GM18508 (cell line): ENCODE measurements around the gene COX6A2.

Experiments
- ATAC-seq: cut with Tn5 transposase; IDR thresholded peaks from one replicate; pipeline ENCODE4 v1.9.1; 2021; ENCODE audit warnings: moderate number of reproducible peaks; ENCODE audit not compliant: insufficient read depth, unreplicated experiment

Gene COX6A2

GRCh38 chr16:31412750-31413149 lies 15.4 kb downstream of the COX6A2 start:
- ATAC-seq: no peak

DNA sequence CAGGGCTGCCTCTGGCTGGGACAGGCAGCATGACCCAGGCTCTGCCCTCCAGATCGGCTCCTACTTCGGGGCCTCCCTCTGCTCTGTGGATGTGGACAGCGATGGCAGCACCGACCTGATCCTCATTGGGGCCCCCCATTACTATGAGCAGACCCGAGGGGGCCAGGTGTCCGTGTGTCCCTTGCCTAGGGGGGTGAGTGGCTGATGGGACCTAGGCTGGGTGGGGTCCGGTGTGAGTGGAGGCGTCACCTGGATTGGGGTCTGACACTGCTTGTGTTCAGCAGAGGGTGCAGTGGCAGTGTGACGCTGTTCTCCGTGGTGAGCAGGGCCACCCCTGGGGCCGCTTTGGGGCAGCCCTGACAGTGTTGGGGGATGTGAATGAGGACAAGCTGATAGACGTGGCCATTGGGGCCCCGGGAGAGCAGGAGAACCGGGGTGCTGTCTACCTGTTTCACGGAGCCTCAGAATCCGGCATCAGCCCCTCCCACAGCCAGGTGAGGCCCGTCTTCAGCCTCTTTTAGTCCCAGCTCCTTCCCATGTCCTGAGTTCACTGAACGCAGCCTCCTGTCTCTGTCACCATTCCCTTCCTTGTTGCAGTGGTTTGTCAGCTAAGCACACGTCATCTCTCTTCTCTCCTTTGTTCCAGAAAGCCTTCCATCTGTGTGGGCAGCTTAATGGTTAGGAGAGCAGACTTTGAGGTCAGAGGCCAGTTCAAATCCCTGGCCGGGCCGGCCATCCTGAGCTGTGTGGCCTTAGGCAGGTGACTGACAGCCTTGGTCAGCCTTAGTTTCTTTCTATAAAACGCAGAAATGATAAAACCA lies 16.9 kb downstream of the COX6A2 start:
- ATAC-seq: no peak

DNA sequence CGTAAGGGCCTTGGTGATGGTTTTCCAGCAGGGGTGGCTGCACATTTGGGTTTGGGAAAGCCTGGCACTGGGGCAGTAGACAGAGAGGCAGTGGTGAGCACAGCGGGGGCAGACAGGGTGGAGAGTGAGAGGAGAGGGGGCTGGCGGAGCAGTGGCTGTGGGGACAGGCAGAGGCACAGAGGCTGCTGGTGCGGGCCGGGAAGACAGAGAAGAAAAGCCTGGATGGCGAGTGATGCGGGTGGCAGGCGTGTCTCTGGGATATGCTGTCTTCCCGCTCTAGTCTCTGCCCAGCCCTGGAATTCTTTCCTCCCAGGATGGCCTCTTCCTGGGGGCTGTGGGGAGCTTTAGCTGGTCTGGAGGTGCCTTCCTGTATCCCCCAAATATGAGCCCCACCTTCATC lies 18.1 kb downstream of the COX6A2 start:
- ATAC-seq: no peak

- ATAC-seq: no peak
Measured at GRCh38 chr16:31409433-31409832, 18.7 kb downstream of the COX6A2 start.

DNA sequence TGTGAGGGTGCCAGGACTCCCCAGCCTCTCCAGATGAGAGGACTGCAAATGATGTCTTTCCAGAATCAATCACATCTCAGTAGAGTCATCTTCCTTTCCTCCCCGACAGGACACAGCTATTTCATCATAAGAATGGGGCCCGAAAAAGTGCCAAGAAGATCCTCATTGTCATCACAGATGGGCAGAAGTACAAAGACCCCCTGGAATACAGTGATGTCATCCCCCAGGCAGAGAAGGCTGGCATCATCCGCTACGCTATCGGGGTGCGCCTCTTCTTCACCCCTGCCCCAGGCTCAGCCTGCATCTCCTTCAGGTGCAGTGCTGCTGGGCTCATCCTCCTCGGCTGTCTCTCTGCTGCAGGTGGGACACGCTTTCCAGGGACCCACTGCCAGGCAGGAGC lies 20.8 kb downstream of the COX6A2 start:
- no peak for ATAC-seq

- ATAC-seq: no peak
Measured at GRCh38 chr16:31404353-31405064, 23.7 kb downstream of the COX6A2 start.

GRCh38 chr16:31403590-31404352 lies 24.4 kb downstream of the COX6A2 start:
- ATAC-seq: no peak

DNA sequence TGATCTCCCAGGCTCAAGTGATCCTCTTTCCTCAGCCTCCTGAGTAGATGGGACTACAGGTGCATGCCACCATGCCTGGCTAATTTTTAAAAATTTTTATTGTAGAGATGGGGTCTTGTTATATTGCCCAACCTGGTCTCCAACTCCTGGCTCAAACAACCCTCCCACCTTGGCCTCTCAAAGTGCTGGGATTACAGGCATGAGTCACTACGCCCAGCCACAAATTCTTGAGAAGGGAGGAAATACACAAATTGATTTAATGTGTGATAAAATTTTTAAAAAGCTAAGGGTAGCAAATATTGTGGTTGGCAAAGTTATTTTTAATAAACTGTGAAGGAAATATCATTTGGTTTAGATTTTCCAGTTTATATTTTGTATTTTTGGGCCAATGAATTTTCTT lies 25.5 kb downstream of the COX6A2 start:
- no peak for ATAC-seq

GRCh38 chr16:31401436-31401835 lies 26.7 kb downstream of the COX6A2 start:
- ATAC-seq: no peak

GRCh38 chr16:31400191-31400590 lies 28.0 kb downstream of the COX6A2 start:
- ATAC-seq: no peak

- ATAC-seq: no peak
Measured at GRCh38 chr16:31397701-31398100, 30.5 kb downstream of the COX6A2 start.

GRCh38 chr16:31397096-31397660 lies 31.0 kb downstream of the COX6A2 start:
- no peak for ATAC-seq

DNA sequence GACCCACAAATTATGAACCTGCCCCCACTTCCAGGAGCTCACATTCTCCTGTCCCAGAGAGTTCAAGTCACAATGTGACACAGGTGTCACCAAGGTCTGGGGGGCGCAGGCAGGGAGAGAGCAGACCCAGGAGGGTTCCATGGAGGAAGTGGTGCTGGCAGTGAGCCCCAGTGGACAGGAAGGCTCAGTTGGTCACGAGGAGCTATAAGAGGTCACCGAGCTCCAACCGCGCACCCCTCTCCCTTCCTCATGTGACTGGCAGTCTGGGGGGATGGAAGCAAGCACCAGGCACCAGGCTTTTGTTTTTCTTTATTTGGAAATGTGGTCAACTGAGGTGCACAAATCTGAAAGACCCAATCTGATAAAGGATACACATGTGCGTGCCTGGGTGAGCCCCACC lies 32.5 kb downstream of the COX6A2 start:
- no peak for ATAC-seq

GRCh38 chr16:31393056-31393455 lies 35.1 kb downstream of the COX6A2 start, which contains the start of gene ITGAD:
TSS of gene ITGAD (plus strand) at chr16:31393335. CDS start at chr16:31393361, 26 bp downstream.
- no peak for ATAC-seq

- ATAC-seq: no peak
Measured at GRCh38 chr16:31390504-31391041, 37.6 kb downstream of the COX6A2 start.

DNA sequence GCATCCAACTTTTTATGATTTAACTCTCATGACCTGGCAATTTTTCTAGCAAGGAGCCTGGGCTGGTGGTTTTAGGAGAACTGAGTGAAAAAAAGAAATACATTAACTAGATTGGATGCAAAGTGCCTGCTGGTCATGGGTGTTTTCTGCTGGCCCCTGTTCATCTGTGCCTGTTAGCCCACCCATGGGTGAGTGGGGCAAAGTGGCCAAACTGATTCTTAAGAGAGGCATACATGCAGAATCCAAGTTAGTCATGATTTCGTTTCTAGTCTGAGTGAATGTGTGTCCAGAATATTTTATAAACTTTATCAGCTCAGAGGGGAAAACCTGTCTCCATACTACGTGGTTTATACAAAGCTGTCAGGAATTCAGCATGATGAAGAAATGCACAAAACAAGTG lies 39.6 kb downstream of the COX6A2 start:
- no peak for ATAC-seq

DNA sequence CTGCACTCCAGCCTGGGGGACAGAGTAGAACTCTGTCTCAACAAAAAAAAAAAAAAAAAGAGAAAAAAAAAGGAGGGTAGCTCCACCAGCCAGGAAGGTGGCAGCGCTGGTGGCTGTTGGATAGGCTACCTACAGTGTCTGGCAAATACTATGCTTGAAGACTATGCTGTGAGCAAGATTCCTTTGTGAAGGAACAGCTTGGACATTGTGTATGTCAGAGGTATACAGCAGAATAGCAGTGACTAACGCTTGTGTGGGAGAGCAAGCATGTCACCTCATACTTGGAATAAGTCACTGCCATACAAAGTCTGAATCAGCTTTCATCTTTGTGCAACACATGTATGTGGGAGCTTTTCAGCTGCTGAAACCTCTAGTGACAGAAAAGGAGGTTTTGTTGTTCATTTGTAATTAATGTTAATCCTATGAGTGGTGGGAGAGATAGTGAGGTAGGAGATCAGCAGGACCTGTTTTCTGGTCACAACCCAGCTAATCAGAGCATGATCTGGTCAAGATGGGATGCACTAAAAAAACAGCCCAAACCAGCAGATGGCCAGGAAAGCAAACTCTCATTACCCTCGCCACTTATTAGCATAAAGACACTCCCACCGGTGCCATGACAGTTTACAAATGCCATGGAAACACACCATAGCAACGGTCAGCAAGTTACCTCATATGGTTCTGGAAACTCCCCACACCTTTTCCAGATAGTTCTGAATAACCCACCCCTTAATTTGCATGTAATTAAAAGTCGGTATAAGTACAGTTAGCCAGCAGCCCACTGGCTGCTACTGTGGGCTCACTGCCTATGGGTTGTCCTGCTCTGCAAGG lies 41.8 kb downstream of the COX6A2 start:
- peak; percentile 63 for ATAC-seq

GRCh38 chr16:31385680-31386079 lies 42.5 kb downstream of the COX6A2 start:
- no peak for ATAC-seq

- ATAC-seq: no peak
Measured at GRCh38 chr16:31382485-31383161, 45.5 kb downstream of the COX6A2 start.
